Colonic mucosa (tissue), 4 donors: ENCODE results near the gene ARID3A. TPM values are rescaled to one million over a fixed set of nuclear protein-coding genes. Genes with fewer than 3 reads are reported as not detected.
"Not testable (repeated sequence)": the region's sequence is repeated elsewhere in the genome, so short reads cannot be mapped to it uniquely, and the experiment has no call there.

ENCODE experiments used
- DNase-seq: peaks from one replicate; pipeline ENCODE4 v3.0.0-alpha.2; 2020
- H3K27ac ChIP-seq: fragments of 200-600 bp; one replicate; pipeline ENCODE4 v1.8.0; 2021
- H3K27me3 ChIP-seq: fragments of 200-600 bp; one replicate; pipeline ENCODE4 v1.8.0; 2021
- H3K36me3 ChIP-seq: fragments of 200-600 bp; one replicate; pipeline ENCODE4 v1.8.0; 2021
- H3K4me1 ChIP-seq: fragments of 200-600 bp; one replicate; pipeline ENCODE4 v1.8.0; 2021; ENCODE audit warnings: mild to moderate bottlenecking
- H3K4me3 ChIP-seq: fragments of 200-600 bp; one replicate; pipeline ENCODE4 v1.8.0; 2021
- H3K9ac ChIP-seq, 2 donors: one replicate each; pipeline ENCODE4 v1.7.0; 2013; ENCODE audit warnings: control low read depth in 2 of 2, low read depth in 2 of 2, low read length in 2 of 2
- H3K9me3 ChIP-seq: fragments of 200-600 bp; one replicate; pipeline ENCODE4 v1.8.0; 2021
- intact Hi-C: fragments of 100-400 bp; cut with DNase I; formaldehyde crosslinking; loops from one replicate; pipeline ENCODE4 v1.14.1; 2022
- total RNA-seq, 2 donors: library from RNA; stranded (reverse); fragmentation: NEBNext Ultra II Directional in 1 of 2; extraction: Animal tissue kit (Norgen Biotek cat#: 25700) in 1 of 2; gene quantifications; one replicate each; pipeline ENCODE4 v1.2.1, GENCODE V29; 2021
- TF ChIP-seq, protein P1 (sequence below): fragments of 200-600 bp; IDR thresholded peaks from one replicate; pipeline ENCODE4 v1.8.0; 2022; ENCODE audit warnings: antibody characterized with exemption, mild to moderate bottlenecking
- donor health status: healthy.
- donor health status: DM: no; HTN: no; CAD: no.
- donor health status: DM: no; HTN: no; CAD: no.

ARID3A gene
- total RNA-seq, 2 donors from 2014 or later = 8.7 to 13.0 TPM

GRCh38 chr19:1019980-1020867 is 94.4 kb downstream of the ARID3A start:
- peak; percentile 57 for DNase-seq
- Histone ChIP-seq H3K9me3 (no peaks in the 10 kb centered on the region), H3K27me3 (no peaks in the 10 kb centered on the region), H3K4me1 (peaks cover 41% of the 10 kb centered on the region), H3K27ac (peak overlapping the region; percentile 90), H3K36me3 (no peaks in the 10 kb centered on the region), H3K4me3 (peak overlapping the region; percentile 80), H3K9ac (peak overlapping the region; percentile 95 to 96)
- TF ChIP-seq, protein P1, sequence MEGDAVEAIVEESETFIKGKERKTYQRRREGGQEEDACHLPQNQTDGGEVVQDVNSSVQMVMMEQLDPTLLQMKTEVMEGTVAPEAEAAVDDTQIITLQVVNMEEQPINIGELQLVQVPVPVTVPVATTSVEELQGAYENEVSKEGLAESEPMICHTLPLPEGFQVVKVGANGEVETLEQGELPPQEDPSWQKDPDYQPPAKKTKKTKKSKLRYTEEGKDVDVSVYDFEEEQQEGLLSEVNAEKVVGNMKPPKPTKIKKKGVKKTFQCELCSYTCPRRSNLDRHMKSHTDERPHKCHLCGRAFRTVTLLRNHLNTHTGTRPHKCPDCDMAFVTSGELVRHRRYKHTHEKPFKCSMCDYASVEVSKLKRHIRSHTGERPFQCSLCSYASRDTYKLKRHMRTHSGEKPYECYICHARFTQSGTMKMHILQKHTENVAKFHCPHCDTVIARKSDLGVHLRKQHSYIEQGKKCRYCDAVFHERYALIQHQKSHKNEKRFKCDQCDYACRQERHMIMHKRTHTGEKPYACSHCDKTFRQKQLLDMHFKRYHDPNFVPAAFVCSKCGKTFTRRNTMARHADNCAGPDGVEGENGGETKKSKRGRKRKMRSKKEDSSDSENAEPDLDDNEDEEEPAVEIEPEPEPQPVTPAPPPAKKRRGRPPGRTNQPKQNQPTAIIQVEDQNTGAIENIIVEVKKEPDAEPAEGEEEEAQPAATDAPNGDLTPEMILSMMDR = no peak
- intact Hi-C loops = no loop called here

- Histone ChIP-seq H3K27ac (peak within 1 kb of the TSS; percentile 90), H3K27me3 (no peaks in the 10 kb centered on the region), H3K4me3 (peak within 1 kb of the TSS; percentile 80), H3K4me1 (peaks cover 39% of the 10 kb centered on the region), H3K9me3 (no peaks in the 10 kb centered on the region), H3K36me3 (no peaks in the 10 kb centered on the region), H3K9ac (peak within 1 kb of the TSS; percentile 95 to 96)
- DNase-seq = peak; percentile 98
- TF ChIP-seq, protein P1 = no peak
- intact Hi-C loops = no loop called here
Measured at GRCh38 chr19:1020868-1021425, 95.1 kb downstream of the ARID3A start, which contains the start of gene TMEM259. TSS of gene TMEM259 (minus strand) at chr19:1021123. CDS start at chr19:1020996, 127 bp downstream.

DNA sequence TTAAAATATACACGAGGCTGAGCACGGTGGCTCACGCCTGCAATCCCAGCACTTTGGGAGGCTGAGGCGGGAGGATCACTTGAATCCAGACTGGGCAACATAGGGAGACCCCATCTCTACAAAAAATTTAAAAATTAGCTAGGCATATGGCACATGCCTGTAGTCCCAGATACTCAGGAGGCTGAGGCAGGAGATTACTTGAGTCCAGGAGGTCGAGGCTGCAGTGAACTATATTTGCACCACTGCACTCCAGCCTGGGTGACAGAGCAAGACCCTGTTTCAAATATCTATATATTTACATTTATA is 98.0 kb downstream of the ARID3A start:
- H3K36me3 ChIP-seq, H3K27ac ChIP-seq, H3K4me3 ChIP-seq, H3K9me3 ChIP-seq, H3K27me3 ChIP-seq, intact Hi-C loops, H3K9ac ChIP-seq, DNase-seq: not testable (repeated sequence)
- peaks cover 10% of the 10 kb centered on the region for H3K4me1 ChIP-seq

DNA sequence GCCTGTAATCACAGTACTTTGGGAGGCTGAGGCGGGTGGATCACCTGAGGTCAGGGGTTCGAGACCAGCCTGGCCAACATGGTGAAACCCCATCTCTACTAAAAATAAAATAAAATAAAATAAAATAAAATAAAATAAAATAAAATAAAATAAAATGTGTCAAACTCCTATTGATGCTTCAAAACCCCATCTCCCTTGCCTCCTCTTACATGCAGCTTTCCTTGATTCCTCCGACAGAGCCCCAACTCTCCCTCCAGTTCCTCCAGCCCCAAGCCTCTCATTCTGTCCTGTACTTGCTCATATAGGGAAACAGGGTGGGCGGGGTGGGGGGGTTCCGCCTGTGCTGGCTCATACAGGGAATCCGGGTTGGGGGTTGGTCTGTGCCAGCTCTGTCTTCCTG is 99.2 kb downstream of the ARID3A start:
- H3K36me3 ChIP-seq, DNase-seq, H3K9ac ChIP-seq, H3K9me3 ChIP-seq, intact Hi-C loops, H3K27ac ChIP-seq, H3K4me1 ChIP-seq, H3K27me3 ChIP-seq, H3K4me3 ChIP-seq: not testable (repeated sequence)

Other genes starting within 250 kb of the ARID3A start
- gene FSTL3, start 249.6 kb upstream of the ARID3A start, total RNA-seq = 10 to 100 TPM in 1 of 2 donors, 1 to 10 TPM in 1; 4.5 to 10.1 TPM
- gene PRSS57, start 230.6 kb upstream of the ARID3A start, total RNA-seq = not detected
- gene PALM, start 217.1 kb upstream of the ARID3A start, total RNA-seq = 10 to 100 TPM in 1 of 2 donors, 1 to 10 TPM in 1; 3.9 to 13.5 TPM
- gene MISP, start 174.9 kb upstream of the ARID3A start, total RNA-seq = 100 to 1,000 TPM; 285 to 320 TPM
- 100 to 1,000 TPM; 284 to 457 TPM for gene PTBP1, start 128.6 kb upstream of the ARID3A start, total RNA-seq
- under 1 TPM in 1 of 2 donors, not detected in 1; 0.22 TPM for gene PLPPR3, start 104.1 kb upstream of the ARID3A start, total RNA-seq
- gene AZU1, start 98.2 kb upstream of the ARID3A start, total RNA-seq = under 1 TPM in 1 of 2 donors, not detected in 1; 0.27 TPM
- not detected for gene PRTN3, start 85.0 kb upstream of the ARID3A start, total RNA-seq
- not detected for gene ELANE, start 73.7 kb upstream of the ARID3A start, total RNA-seq
- gene CFD, start 66.4 kb upstream of the ARID3A start, total RNA-seq = 10 to 100 TPM; 42.2 to 55.3 TPM
- 10 to 100 TPM; 73.3 to 83.2 TPM for gene MED16, start 32.8 kb upstream of the ARID3A start, total RNA-seq
- not detected for gene RNU6-9, start 32.6 kb upstream of the ARID3A start, total RNA-seq
- 10 to 100 TPM; 54.5 to 55.6 TPM for gene R3HDM4, start 12.8 kb upstream of the ARID3A start, total RNA-seq
- gene KISS1R, start 8.7 kb upstream of the ARID3A start, total RNA-seq = under 1 TPM in 1 of 2 donors, not detected in 1; 0.21 TPM
- 10 to 100 TPM; 26.5 to 81.5 TPM for gene WDR18, start 58.3 kb downstream of the ARID3A start, total RNA-seq
- gene GRIN3B, start 74.4 kb downstream of the ARID3A start, total RNA-seq = not detected
- 100 to 1,000 TPM; 170 to 235 TPM for gene TMEM259, start 95.1 kb downstream of the ARID3A start, total RNA-seq
- gene RNU6-2, start 95.5 kb downstream of the ARID3A start, total RNA-seq = not detected
- gene CNN2, start 100.6 kb downstream of the ARID3A start, total RNA-seq = 100 to 1,000 TPM; 108 to 132 TPM
- 10 to 100 TPM; 23.9 to 31.6 TPM for gene ABCA7, start 114.1 kb downstream of the ARID3A start, total RNA-seq
- gene ARHGAP45, start 141.1 kb downstream of the ARID3A start, total RNA-seq = 10 to 100 TPM; 27.4 to 37.9 TPM
- 100 to 1,000 TPM; 135 to 245 TPM for gene POLR2E, start 169.3 kb downstream of the ARID3A start, total RNA-seq
- gene GPX4, start 178.0 kb downstream of the ARID3A start, total RNA-seq = 100 to 1,000 TPM; 187 to 189 TPM
- gene SBNO2, start 248.2 kb downstream of the ARID3A start, total RNA-seq = 10 to 100 TPM; 65.5 to 77.1 TPM